ENCODE data around the gene APOBEC2. TPM values are rescaled to one million over a fixed set of nuclear protein-coding genes. Genes with fewer than 3 reads are reported as not detected.

Gene APOBEC2
- total RNA-seq, 1 donor from 2014 or later = not detected

DNA sequence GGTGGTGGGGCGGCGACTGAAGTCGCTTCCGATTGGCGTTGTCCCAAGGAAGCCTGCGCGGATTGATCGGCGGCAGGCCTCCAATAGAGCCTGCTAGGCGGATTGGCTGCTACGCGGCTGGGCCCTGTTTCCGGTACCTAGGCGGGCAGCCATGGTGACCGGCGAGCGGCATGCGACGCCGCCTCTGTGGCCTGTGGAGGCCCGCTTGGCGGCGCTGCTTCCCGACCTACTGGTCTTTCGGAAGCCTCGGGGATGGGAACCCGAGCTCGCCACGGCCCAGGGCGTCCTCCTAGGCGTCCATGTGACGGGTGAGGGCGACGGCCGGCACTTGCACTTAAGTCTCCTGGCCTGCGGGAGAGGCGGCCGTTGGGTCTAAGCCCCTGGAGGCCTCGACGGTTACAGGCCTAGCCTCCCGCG lies 47.9 kb downstream of the APOBEC2 start:
- Mint-ChIP-seq H3K27ac (ENCODE audit: unreplicated experiment) (no peak overlapping the region), H3K4me1 (peaks cover 11% of the 10 kb centered on the region), H3K4me3 (no peak overlapping the region), H3K9me3 (no peaks in the 10 kb centered on the region), H3K27me3 (ENCODE audit: low read depth) (no peaks in the 10 kb centered on the region), H3K36me3 (ENCODE audit: low read depth) (peaks cover 36% of the 10 kb centered on the region)
- TF ChIP-seq, protein P1, sequence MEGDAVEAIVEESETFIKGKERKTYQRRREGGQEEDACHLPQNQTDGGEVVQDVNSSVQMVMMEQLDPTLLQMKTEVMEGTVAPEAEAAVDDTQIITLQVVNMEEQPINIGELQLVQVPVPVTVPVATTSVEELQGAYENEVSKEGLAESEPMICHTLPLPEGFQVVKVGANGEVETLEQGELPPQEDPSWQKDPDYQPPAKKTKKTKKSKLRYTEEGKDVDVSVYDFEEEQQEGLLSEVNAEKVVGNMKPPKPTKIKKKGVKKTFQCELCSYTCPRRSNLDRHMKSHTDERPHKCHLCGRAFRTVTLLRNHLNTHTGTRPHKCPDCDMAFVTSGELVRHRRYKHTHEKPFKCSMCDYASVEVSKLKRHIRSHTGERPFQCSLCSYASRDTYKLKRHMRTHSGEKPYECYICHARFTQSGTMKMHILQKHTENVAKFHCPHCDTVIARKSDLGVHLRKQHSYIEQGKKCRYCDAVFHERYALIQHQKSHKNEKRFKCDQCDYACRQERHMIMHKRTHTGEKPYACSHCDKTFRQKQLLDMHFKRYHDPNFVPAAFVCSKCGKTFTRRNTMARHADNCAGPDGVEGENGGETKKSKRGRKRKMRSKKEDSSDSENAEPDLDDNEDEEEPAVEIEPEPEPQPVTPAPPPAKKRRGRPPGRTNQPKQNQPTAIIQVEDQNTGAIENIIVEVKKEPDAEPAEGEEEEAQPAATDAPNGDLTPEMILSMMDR (conservative IDR thresholded peaks at IDR 0.05) = no peak
- DNase-seq (ENCODE audit: low read depth, low spot score) = no peak

GRCh38 chr6:41103847-41104246 lies 50.8 kb downstream of the APOBEC2 start:
- H3K9me3 Mint-ChIP-seq = no peaks in the 10 kb centered on the region
- H3K4me1 Mint-ChIP-seq = no peaks in the 10 kb centered on the region
- H3K36me3 Mint-ChIP-seq (ENCODE audit: low read depth) = peaks cover 18% of the 10 kb centered on the region
- TF ChIP-seq, protein P1 (conservative IDR thresholded peaks at IDR 0.05) = no peak
- no peaks in the 10 kb centered on the region for H3K27me3 Mint-ChIP-seq (ENCODE audit: low read depth)
- no peak for DNase-seq (ENCODE audit: low read depth, low spot score)
- no peak overlapping the region for H3K4me3 Mint-ChIP-seq
- no peak overlapping the region for H3K27ac Mint-ChIP-seq (ENCODE audit: unreplicated experiment)

DNA sequence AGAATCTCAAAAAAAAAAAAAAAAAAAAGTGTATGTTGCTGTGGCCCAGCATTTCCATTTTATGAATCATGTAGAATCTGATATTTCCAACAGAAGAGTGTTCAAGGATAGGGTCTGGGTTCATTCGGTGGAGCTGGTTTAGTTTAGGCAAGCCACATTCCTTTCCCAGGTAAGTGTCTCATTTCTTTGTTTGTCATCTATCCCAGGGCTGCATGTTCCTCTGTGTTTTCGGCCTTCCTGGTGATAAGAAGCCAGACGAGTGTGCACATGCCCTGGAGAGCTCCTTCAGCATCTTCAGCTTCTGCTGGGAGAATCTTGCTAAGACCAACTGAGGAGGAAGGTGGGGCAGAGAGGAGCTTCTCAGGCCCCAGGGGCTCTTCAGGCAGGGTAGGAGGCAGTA lies 58.0 kb downstream of the APOBEC2 start:
- no peaks in the 10 kb centered on the region for H3K27me3 Mint-ChIP-seq (ENCODE audit: low read depth)
- H3K4me1 Mint-ChIP-seq = peaks cover 11% of the 10 kb centered on the region
- no peaks in the 10 kb centered on the region for H3K36me3 Mint-ChIP-seq (ENCODE audit: low read depth)
- H3K9me3 Mint-ChIP-seq = no peaks in the 10 kb centered on the region
- DNase-seq (ENCODE audit: low read depth, low spot score) = no peak
- no peak overlapping the region for H3K27ac Mint-ChIP-seq (ENCODE audit: unreplicated experiment)
- TF ChIP-seq, protein P1 (conservative IDR thresholded peaks at IDR 0.05) = no peak
- H3K4me3 Mint-ChIP-seq = no peak overlapping the region

Other genes with a start within 250 kb of the APOBEC2 start
- 1.5 and 1.6 TPM in 2 replicates for gene UNC5CL, start 14.0 kb upstream of the APOBEC2 start, total RNA-seq
- gene TSPO2, start 10.7 kb upstream of the APOBEC2 start, total RNA-seq = not detected in 2 replicates
- gene OARD1, start 19.2 kb downstream of the APOBEC2 start, total RNA-seq = 32.8 and 32.9 TPM in 2 replicates
- 59.7 and 61.4 TPM in 2 replicates for gene NFYA, start 19.8 kb downstream of the APOBEC2 start, total RNA-seq
- gene TREML1, start 101.1 kb downstream of the APOBEC2 start, total RNA-seq = not detected in 2 replicates
- gene TREM2, start 109.9 kb downstream of the APOBEC2 start, total RNA-seq = not detected in 2 replicates
- gene TREML2, start 147.9 kb downstream of the APOBEC2 start, total RNA-seq = not detected in 2 replicates
- not detected in 2 replicates for gene TREML4, start 175.1 kb downstream of the APOBEC2 start, total RNA-seq
- gene TREM1, start 233.5 kb downstream of the APOBEC2 start, total RNA-seq = not detected in 2 replicates